Astrocyte of the cerebellum (primary cell): ENCODE results near the gene YAE1.
A peak's percentile ranks its signal among the peaks of the same experiment; 100 is the strongest.
"Not testable (repeated sequence)": the region's sequence is repeated elsewhere in the genome, so short reads cannot be mapped to it uniquely, and the experiment has no call there.

ENCODE experiments used
- DNase-seq: peaks from one replicate; pipeline ENCODE4 v3.0.0-alpha.2; 2011; ENCODE audit warnings: low read depth
- H3K4me3 ChIP-seq: 2 replicates; pipeline ENCODE4 v1.5.1; 2011; ENCODE audit warnings: mild to moderate bottlenecking, low read depth, low read length, moderate library complexity
- CTCF ChIP-seq: IDR thresholded peaks from 2 replicates; pipeline ENCODE4 v1.5.1; 2012; ENCODE audit warnings: low read length, low read depth, moderate library complexity, mild to moderate bottlenecking; ENCODE audit errors: missing control alignments
- in situ Hi-C: cut with HindIII; loops from 2 replicates; pipeline ENCODE4 v1.10.0; 2017; ENCODE audit warnings: low sequenced_read_pairs

The YAE1 gene

GRCh38 chr7:39535064-39535463 is 31.1 kb upstream of the YAE1 start:
- no peak overlapping the region for H3K4me3 ChIP-seq
- TF ChIP-seq CTCF: no peak
- DNase-seq: no peak
- in situ Hi-C loops: no loop called here

GRCh38 chr7:39535720-39536119 is 30.5 kb upstream of the YAE1 start:
- no peak for DNase-seq
- in situ Hi-C loops: no loop called here
- no peak overlapping the region for H3K4me3 ChIP-seq
- no peak for TF ChIP-seq CTCF

DNA sequence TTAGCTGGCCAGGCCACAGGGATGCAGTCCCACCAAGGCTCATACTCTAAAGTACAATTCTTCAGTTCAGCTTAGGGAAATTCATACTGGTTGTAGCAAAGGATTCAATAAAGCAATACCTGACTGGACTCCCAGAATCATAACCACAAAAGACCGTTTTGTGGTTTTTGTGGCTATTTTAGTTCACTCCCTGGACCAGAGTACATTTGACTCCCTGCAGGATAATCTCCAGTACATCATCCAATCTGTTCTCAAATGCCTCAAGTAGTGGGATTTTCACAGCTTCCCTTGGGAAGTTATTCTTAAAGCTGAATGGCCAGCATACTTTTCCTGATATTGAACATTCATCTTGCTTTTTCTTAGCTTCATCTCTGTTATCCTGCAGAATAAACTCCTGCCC is 29.3 kb upstream of the YAE1 start:
- H3K4me3 ChIP-seq: no peak overlapping the region
- TF ChIP-seq CTCF: no peak
- in situ Hi-C loops: no loop called here
- peak; percentile 50 for DNase-seq

- in situ Hi-C loops: no loop called here
- no peak for TF ChIP-seq CTCF
- DNase-seq: no peak
- H3K4me3 ChIP-seq: no peak overlapping the region
Measured at GRCh38 chr7:39539816-39540215, 26.4 kb upstream of the YAE1 start.

- in situ Hi-C loops: no loop called here
- H3K4me3 ChIP-seq: no peak overlapping the region
- no peak for TF ChIP-seq CTCF
- DNase-seq: no peak
Measured at GRCh38 chr7:39540320-39540719, 25.9 kb upstream of the YAE1 start.

DNA sequence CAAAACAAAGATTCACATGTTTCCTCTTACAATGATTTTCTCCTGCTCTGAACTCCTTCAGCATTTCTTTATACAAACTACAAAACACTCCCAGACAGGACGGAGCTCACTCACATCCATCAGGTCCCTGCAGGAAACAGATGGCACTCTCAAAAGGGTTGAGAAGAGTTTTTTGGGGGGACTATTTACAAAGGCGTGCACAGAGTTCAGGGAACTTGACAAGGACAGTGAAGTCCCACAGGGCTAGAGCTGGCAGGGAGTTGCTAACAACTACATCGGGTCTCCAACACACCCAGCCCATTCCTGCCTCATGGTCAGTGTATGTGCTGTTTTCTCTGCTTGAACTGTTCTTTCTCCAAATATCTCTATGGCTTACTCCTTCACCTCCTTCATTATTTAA is 24.7 kb upstream of the YAE1 start:
- DNase-seq: no peak
- in situ Hi-C loops: no loop called here
- TF ChIP-seq CTCF: no peak
- no peak overlapping the region for H3K4me3 ChIP-seq

DNA sequence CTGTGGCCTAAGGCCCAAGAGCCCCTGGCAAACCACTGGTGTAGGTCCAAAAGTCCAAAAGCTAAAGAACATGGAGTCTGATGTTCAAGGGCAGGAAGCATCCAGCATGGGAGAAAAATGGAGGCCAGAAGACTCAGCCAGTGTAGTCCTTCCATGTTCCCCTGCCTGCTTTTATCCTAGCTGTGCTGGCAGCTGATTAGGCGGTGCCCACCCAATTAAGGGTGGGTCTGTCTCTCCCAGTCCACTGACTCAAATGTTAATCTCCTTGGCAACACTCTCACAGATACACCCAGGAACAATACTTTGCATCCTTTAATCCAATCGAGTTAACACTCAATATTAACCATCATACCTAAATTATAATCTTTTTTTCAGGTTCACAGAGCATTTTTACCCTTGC is 21.4 kb upstream of the YAE1 start:
- H3K4me3 ChIP-seq, in situ Hi-C loops, DNase-seq: not testable (repeated sequence)
